ENCODE results near the gene MMD. TPM values are rescaled to one million over a fixed set of nuclear protein-coding genes. Genes with fewer than 3 reads are reported as not detected.

MMD gene
- total and polyA plus RNA-seq, 2 of the 13 experiments (the other 11 are each of a cell fraction or from before 2014, with no cell fraction given): 121 to 225 TPM

DNA sequence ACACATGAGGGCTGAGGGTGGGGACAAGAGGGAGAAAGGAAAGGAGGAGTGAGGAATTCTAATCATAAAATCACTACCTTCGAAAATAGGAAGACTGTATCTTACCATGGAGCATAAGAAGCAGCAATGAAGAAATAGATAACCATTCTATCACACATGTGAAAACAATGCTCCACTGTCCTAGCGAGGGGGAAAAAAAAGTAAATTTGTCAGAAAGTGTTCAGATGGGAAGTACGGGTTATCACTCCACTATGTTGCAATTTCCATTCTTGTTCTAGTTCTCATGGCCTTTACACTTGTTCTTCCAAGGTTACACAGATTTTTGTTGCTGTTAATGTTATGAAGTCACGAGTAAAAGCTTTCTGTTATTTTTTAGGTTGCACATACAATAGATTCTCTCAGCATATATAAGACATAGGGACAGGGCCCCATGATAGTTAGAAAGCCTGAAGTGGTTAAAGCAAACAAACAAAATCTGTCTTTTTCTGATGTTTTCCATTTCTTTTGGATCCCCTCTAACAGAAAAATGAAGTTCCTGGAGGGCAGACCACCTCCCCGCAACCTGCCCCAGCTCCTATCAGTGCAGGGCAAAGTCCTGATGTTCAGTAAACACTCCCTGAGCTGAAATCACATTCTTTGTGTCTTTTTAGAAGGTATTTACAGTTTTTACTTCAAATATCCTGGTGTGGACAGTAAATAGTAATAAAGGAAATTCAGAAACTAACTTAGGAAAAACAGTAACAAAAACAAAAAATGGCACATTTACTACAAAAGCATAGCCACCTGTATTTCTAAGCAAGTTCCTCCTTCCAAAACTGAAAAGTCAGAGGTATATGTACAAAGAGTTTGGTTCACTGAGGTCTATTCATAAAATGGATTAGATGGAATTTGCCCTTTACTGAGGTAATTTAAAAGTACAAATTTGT lies 13.7 kb downstream of the MMD start (continued):
- TF ChIP-seq ZNF572 (CRISPR knock-in tag; IDR thresholded peaks at IDR 0.05): no peak
- TF ChIP-seq, protein P1, sequence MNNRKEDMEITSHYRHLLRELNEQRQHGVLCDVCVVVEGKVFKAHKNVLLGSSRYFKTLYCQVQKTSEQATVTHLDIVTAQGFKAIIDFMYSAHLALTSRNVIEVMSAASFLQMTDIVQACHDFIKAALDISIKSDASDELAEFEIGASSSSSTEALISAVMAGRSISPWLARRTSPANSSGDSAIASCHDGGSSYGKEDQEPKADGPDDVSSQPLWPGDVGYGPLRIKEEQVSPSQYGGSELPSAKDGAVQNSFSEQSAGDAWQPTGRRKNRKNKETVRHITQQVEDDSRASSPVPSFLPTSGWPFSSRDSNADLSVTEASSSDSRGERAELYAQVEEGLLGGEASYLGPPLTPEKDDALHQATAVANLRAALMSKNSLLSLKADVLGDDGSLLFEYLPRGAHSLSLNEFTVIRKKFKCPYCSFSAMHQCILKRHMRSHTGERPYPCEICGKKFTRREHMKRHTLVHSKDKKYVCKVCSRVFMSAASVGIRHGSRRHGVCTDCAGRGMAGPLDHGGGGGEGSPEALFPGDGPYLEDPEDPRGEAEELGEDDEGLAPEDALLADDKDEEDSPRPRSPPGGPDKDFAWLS (CRISPR knock-in tag; IDR thresholded peaks at IDR 0.05; ENCODE audit: borderline replicate concordance): no peak
- TF ChIP-seq ZNF770 (CRISPR knock-in tag; IDR thresholded peaks at IDR 0.05): no peak
- no peak for TF ChIP-seq ATRX (CRISPR knock-in tag; IDR thresholded peaks at IDR 0.05; ENCODE audit: borderline replicate concordance)
- TF ChIP-seq TFDP1 (CRISPR knock-in tag; IDR thresholded peaks at IDR 0.05; ENCODE audit: borderline replicate concordance): no peak
- TF ChIP-seq TRIM24 (CRISPR knock-in tag; IDR thresholded peaks at IDR 0.05): peak; percentile 31; the same call in 1 of the 2 replicates
- TF ChIP-seq NAIF1 (CRISPR knock-in tag; IDR thresholded peaks at IDR 0.05; ENCODE audit: borderline replicate concordance): peak; percentile 44; the same call in 1 of the 2 replicates
- TF ChIP-seq ZNF776 (CRISPR knock-in tag; IDR thresholded peaks at IDR 0.05): no peak
- TF ChIP-seq PATZ1 (CRISPR knock-in tag; IDR thresholded peaks at IDR 0.05): peak; percentile 70
- TF ChIP-seq, protein P2, sequence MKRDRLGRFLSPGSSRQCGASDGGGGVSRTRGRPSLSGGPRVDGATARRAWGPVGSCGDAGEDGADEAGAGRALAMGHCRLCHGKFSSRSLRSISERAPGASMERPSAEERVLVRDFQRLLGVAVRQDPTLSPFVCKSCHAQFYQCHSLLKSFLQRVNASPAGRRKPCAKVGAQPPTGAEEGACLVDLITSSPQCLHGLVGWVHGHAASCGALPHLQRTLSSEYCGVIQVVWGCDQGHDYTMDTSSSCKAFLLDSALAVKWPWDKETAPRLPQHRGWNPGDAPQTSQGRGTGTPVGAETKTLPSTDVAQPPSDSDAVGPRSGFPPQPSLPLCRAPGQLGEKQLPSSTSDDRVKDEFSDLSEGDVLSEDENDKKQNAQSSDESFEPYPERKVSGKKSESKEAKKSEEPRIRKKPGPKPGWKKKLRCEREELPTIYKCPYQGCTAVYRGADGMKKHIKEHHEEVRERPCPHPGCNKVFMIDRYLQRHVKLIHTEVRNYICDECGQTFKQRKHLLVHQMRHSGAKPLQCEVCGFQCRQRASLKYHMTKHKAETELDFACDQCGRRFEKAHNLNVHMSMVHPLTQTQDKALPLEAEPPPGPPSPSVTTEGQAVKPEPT (CRISPR knock-in tag; IDR thresholded peaks at IDR 0.05; ENCODE audit: low read depth): no peak
- TF ChIP-seq NFE2 (CRISPR knock-in tag; IDR thresholded peaks at IDR 0.05): no peak
- TF ChIP-seq RARA (CRISPR knock-in tag; IDR thresholded peaks at IDR 0.05): peak; percentile 84
- no peak for TF ChIP-seq NFKB2 (CRISPR knock-in tag; IDR thresholded peaks at IDR 0.05; ENCODE audit: borderline replicate concordance)
- no peak for TF ChIP-seq ZNF772 (CRISPR knock-in tag; IDR thresholded peaks at IDR 0.05)
- TF ChIP-seq ZEB1 (IDR thresholded peaks at IDR 0.05; ENCODE audit: insufficient replicate concordance, low read depth): no peak
- TF ChIP-seq ZNF496 (CRISPR knock-in tag; IDR thresholded peaks at IDR 0.05; ENCODE audit: insufficient replicate concordance): no peak
- TF ChIP-seq TSC22D2 (CRISPR knock-in tag; IDR thresholded peaks at IDR 0.05; ENCODE audit: borderline replicate concordance): no peak
- TF ChIP-seq NR1H2 (CRISPR knock-in tag; IDR thresholded peaks at IDR 0.05; ENCODE audit: borderline replicate concordance, low read depth): no peak
- no peak for TF ChIP-seq ZSCAN12 (CRISPR knock-in tag; IDR thresholded peaks at IDR 0.05)
- TF ChIP-seq MED13 (CRISPR knock-in tag; IDR thresholded peaks at IDR 0.05): peak; percentile 87
